ENCODE results near the gene CLIP4.

GRCh38 chr2:29096969-29097368, 18.2 kb upstream of the CLIP4 start:
- TF ChIP-seq, protein P1, sequence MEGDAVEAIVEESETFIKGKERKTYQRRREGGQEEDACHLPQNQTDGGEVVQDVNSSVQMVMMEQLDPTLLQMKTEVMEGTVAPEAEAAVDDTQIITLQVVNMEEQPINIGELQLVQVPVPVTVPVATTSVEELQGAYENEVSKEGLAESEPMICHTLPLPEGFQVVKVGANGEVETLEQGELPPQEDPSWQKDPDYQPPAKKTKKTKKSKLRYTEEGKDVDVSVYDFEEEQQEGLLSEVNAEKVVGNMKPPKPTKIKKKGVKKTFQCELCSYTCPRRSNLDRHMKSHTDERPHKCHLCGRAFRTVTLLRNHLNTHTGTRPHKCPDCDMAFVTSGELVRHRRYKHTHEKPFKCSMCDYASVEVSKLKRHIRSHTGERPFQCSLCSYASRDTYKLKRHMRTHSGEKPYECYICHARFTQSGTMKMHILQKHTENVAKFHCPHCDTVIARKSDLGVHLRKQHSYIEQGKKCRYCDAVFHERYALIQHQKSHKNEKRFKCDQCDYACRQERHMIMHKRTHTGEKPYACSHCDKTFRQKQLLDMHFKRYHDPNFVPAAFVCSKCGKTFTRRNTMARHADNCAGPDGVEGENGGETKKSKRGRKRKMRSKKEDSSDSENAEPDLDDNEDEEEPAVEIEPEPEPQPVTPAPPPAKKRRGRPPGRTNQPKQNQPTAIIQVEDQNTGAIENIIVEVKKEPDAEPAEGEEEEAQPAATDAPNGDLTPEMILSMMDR (IDR thresholded peaks at IDR 0.05 in 8 of 11, conservative IDR thresholded peaks at IDR 0.05 in 3 of 11) = no peak
- no peak for TF ChIP-seq POLR2AphosphoS5 (IDR thresholded peaks at IDR 0.05)
